Measurements from ENCODE around the gene LRRC73. TPM values are rescaled to one million over a fixed set of nuclear protein-coding genes. Genes with fewer than 3 reads are reported as not detected.

Gene LRRC73
- total and polyA plus RNA-seq, 2 of the 8 experiments (the other 6 are each of a cell fraction or from before 2014, with no cell fraction given) = 0.24 to 0.26 TPM

- TF ChIP-seq RFX5 (IDR thresholded peaks at IDR 0.05; ENCODE audit: borderline replicate concordance, low read depth, low read length) (no peak), BACH1 (IDR thresholded peaks at IDR 0.05; ENCODE audit: low read length) (no peak)
Observed at GRCh38 chr6:43494321-43494720, 15.8 kb downstream of the LRRC73 start (continued).
